ENCODE results near the gene RNF167.

GRCh38 chr17:4972322-4972721 lies 32.3 kb downstream of the RNF167 start:
- TF ChIP-seq CTCF (IDR thresholded peaks at IDR 0.05; ENCODE audit: poor library complexity) (no peak), EZH2 (IDR thresholded peaks at IDR 0.05; ENCODE audit: borderline replicate concordance) (no peak)
